GM21390 (cell line): Measurements from ENCODE around the gene CFAP77.

Experiments
- ATAC-seq: cut with Tn5 transposase; IDR thresholded peaks from one replicate; pipeline ENCODE4 v1.9.1; 2021; ENCODE audit not compliant: unreplicated experiment

CFAP77 gene

DNA sequence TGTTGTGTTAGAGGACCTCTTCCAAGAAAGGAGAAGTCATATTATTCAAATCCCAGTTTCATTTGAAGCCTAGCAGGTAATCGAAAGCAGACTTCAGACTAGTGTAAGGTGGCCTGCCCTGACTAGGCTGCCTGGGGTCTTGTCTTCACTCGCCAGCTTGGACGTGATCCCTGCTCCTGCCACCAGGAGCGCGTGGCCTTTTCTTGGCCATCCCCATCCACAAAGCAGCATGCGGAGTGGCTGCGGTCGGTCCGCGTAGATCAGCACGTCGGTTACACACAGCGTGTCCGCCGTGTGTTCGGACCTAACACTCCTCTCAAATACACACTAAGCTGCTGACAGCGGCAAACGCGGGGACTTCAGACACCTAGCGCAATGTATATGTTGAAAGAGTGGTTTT, 37.3 kb downstream of the CFAP77 start:
- ATAC-seq = no peak

DNA sequence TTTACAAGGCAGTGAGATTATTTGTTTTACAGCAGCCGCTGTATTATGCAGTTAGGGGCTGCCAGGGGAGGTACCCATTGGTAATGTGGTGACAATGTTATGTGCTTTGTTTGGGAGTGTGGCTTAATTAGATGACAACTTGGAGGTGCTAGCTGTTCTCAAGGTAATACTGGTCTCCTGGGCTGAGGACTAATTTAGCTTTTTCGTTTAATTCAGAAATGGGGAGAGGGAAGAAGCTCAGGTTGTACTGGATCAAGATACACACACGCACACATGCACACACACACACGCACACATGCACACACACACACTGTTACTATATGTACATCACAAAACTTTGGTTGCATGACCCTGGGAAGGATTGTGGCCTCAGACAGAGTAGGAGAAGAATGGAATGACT, 37.9 kb downstream of the CFAP77 start:
- no peak for ATAC-seq

DNA sequence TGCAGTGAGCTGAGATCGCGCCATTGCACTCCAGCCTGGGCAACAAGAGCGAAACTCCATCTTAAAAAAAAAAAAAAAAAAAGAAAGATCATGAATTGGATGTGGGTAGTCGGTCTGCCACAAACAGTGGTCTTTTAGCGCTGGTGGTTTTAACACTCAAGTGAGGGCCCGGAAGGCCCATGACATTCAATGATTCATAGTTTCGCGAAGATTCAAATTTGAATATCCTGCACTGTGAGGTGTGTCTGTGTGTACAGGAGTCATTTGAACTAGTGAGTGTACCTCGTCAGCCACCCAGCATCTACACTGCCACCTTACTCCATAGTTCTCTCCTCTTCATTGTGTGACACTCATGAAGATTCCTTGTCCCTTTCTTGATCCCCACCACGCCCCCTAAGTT, 41.3 kb downstream of the CFAP77 start:
- no peak for ATAC-seq

GRCh38 chr9:132456241-132456640, 46.2 kb downstream of the CFAP77 start:
- no peak for ATAC-seq

GRCh38 chr9:132457504-132458236, 47.7 kb downstream of the CFAP77 start:
- no peak for ATAC-seq

DNA sequence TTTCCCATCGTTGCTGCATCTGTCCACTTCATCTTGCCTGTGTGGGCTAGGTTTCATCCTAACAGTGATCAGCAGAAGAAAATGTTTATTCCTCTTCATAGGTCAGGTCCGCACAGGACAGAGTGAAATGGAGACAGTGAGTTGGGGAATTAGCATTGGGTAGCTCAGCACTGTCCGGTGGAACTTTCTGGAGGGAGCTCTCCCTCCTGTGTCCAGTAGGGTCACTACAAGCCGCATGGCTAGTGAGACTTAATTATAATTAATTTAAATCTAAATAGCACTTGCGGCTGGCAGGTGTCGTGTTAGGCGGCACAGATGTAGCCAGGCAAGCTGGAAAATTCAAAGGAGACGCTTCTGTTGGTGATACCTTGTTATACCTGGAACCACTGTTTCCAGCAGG, 48.4 kb downstream of the CFAP77 start:
- no peak for ATAC-seq

GRCh38 chr9:132459661-132460060, 49.6 kb downstream of the CFAP77 start:
- no peak for ATAC-seq

- no peak for ATAC-seq
Measured at GRCh38 chr9:132460240-132460639, 50.2 kb downstream of the CFAP77 start.

DNA sequence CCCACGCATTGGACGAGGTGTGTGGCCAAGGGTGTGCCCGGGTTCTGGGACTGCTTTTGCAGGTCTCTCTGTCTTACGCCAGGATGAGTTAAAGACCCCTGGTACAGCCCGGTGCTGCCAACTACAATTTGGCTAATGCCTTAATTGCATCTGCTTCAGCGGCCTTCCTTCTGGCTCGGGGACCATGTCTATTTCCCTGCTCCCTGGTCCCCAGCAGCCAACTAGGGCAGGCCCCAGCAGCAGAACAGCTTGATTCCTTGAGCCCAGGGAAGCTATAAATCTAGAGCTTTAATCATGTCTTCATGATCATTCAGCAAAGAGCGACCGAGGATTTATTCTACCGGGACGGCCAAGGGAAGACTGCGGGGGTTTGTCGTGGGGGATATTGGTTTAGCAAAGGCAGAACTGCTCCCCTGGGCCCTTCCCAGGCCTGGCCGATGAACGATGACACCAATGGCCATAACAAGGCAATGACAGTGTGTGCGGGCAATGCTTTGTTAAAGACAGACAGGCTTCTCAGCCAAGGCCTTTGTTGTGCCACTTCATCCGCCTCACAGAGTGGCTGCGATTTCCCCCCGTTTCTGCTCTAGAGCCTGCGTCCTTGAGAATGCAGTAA, 51.4 kb downstream of the CFAP77 start:
- no peak for ATAC-seq

DNA sequence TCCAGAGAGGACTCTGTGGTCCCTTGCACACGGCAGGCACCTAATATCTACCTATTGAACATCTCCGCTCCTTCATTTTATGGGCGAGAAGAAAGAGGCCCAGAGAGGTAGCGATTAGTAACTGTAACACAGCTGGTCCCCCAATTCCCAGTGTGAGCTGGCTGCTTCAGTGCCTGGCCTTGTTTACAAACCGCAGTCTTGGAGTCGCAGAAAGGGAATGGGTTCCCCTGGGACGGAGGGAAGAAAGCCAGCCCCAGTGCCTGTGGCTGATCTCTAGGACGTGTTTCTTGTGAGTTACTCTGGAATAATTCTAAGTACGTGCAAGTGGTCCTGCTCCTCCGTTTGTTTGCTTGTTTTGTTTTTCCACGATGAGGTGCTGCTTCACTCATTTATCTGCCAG, 52.0 kb downstream of the CFAP77 start:
- no peak for ATAC-seq

GRCh38 chr9:132464547-132464946, 54.5 kb downstream of the CFAP77 start:
- ATAC-seq = no peak

- no peak for ATAC-seq
Measured at GRCh38 chr9:132465131-132465635, 55.2 kb downstream of the CFAP77 start.

GRCh38 chr9:132472199-132472598, 62.2 kb downstream of the CFAP77 start:
- no peak for ATAC-seq

DNA sequence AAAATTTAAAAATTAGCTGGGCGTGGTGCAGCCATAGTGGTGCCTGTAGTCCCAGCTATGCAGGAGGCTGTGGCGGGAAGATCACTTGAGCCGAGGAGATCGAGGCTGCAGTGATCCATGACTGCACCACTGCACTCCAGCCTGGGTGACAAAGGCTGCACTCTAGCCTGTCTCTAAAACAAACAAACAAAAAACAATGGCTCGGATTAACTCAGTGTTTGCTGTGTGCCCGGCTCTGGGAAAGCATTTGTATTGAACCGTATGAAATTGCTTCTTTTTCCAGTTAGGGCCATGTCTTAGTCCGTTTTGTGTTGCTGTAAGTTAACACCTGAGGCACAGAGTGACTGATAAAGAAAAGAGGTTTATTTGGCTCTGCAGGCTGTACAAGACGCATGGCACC, 62.6 kb downstream of the CFAP77 start:
- ATAC-seq = no peak

DNA sequence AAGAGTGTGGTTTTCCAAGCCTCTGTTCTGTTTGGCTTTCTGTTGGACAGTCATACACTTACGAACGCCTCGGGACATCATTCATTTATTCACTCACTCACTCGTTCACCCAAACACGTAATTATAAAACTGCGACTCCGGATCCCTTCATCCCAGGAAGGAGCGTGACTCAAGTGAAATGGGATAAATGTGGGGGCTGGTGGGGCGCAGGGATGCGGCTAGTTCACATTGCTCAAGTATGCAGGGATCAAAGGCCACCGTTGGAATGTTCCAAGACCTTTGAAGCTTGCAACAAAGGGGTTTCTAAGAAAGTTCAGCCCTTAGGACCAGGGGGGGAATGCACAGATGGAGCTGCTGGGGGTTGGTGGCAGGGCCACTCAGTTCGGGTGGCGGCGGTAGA, 64.2 kb downstream of the CFAP77 start:
- no peak for ATAC-seq

- no peak for ATAC-seq
Measured at GRCh38 chr9:132478353-132479050, 68.5 kb downstream of the CFAP77 start.

DNA sequence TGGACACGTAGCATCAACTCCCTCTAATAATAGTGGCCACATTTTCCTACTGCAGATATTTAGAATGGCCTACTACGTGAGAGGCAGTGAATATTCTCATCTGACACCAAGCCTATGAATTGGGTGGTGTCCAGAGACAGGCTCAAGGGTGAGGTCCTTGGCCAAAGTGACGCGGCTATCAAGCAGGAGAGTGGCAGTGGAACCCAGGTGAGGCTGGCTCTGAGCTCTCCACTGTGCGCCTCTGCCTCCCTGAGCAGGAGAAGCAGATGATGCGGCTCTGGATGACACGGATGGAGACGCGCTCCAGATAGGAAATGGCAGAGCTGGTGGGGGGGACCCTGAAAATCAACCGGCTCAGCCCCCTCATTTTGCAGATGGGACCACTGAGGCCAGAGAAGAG, 69.7 kb downstream of the CFAP77 start:
- no peak for ATAC-seq

DNA sequence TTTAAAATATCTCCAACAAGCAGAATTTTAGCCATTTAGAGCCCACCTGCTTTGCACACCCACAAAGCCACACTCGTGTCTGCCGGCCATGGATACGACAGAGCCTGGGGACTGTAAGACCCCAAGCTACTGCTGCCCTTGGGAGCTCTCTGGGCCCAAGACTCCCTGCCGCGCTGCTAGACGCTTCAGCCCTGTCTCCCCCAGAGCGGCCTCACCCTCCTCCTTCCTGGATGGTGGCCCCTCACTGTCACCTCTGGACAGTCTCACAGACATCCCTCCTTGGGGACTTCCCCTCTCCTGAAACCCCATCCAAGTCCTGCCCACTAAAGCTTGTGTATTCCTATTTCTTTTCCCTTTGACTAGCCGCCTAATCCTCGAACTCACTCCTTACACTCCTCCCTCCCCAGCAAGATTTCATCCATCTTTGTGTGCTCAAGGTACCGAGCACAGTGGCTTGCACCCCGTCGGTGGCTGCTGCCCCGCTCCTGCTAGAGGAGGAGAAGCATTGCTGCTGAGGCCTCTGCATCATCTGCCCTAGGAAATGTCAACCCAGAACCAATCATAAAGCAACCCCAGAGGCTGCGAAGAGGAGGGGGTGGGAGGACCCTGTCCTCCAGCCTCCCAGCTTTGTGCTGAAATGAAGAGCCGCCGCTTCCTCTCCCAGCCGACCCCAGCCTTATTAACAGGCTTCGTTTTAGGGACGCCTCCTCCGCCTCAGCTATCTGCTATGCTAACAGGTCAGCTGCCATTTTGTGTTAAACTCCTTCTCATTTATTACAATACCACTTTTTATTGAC, 71.2 kb downstream of the CFAP77 start:
- ATAC-seq = no peak

GRCh38 chr9:132482196-132482813, 72.3 kb downstream of the CFAP77 start:
- no peak for ATAC-seq

DNA sequence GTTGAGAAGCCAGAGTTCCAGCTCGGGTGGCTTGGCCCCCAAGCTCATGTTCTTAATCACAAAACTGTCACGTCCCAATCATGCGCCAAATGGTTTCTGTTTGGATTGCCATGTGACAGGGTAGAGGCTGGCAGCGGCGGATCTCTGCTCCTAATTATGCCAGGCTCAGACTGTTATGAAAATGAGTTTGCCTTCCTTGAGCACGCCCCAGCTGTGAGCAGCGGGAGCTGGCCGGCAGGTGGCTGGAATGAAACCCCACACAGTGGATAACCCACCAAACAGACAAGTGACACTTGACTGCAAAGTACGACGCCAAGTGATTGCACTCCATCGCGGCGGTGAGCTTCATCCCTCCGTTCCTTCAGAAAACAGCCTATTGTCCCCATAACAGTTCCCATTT, 75.4 kb downstream of the CFAP77 start:
- ATAC-seq = no peak
